ENCODE data around the gene IGHMBP2.

DNA sequence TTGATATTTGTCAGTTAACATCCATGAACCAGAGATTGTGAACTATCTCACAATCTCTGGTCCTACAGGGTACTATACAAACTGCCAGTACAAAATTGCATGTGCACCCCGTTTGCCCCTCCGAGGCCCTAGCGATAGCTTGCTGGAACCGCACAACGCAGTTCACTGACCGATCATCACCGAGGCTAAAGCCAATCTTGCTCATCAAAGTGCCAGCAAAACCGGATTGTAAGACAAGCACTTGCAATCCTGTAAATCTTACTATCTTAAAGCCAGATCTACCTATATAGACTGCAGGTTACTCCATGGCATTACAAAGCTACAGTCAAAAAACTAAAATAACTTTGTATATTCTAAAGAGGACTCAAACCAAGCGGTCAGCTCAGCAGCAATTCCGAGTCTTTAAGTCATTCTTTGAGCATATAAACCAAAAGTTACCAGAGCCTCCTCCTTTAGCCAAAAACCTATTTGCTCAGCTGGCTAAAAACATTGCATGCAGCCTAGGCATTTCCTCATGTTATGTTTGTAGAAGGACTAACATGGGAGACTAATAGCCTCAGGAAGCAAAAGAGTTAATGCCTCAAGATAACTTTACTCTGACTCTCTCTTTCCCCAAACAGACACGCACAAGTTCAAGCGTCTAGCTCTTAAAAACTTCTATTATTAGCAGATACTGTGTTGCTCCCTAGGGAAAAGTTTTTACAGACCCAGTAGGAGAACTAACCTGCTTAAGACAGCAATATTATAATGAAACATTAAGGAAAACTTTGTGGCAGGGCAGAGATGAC, 31.3 kb upstream of the IGHMBP2 start:
- TF ChIP-seq, protein P1, sequence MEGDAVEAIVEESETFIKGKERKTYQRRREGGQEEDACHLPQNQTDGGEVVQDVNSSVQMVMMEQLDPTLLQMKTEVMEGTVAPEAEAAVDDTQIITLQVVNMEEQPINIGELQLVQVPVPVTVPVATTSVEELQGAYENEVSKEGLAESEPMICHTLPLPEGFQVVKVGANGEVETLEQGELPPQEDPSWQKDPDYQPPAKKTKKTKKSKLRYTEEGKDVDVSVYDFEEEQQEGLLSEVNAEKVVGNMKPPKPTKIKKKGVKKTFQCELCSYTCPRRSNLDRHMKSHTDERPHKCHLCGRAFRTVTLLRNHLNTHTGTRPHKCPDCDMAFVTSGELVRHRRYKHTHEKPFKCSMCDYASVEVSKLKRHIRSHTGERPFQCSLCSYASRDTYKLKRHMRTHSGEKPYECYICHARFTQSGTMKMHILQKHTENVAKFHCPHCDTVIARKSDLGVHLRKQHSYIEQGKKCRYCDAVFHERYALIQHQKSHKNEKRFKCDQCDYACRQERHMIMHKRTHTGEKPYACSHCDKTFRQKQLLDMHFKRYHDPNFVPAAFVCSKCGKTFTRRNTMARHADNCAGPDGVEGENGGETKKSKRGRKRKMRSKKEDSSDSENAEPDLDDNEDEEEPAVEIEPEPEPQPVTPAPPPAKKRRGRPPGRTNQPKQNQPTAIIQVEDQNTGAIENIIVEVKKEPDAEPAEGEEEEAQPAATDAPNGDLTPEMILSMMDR (conservative IDR thresholded peaks at IDR 0.05; ENCODE audit: low read depth in 2 of 2), result no peak
- TF ChIP-seq EZH2 (IDR thresholded peaks at IDR 0.05; ENCODE audit: low read depth, unreplicated experiment), result no peak
- no peak for TF ChIP-seq POLR2AphosphoS5 (IDR thresholded peaks at IDR 0.05; ENCODE audit: low read depth)
- TF ChIP-seq EZH2phosphoT487 (IDR thresholded peaks at IDR 0.05; ENCODE audit: unreplicated experiment), result no peak
- no peak for TF ChIP-seq CREB1 (CRISPR knock-in tag; IDR thresholded peaks at IDR 0.05; ENCODE audit: low read depth)
- TF ChIP-seq JUNB (IDR thresholded peaks at IDR 0.05; ENCODE audit: unreplicated experiment), result no peak
- TF ChIP-seq, protein P2, sequence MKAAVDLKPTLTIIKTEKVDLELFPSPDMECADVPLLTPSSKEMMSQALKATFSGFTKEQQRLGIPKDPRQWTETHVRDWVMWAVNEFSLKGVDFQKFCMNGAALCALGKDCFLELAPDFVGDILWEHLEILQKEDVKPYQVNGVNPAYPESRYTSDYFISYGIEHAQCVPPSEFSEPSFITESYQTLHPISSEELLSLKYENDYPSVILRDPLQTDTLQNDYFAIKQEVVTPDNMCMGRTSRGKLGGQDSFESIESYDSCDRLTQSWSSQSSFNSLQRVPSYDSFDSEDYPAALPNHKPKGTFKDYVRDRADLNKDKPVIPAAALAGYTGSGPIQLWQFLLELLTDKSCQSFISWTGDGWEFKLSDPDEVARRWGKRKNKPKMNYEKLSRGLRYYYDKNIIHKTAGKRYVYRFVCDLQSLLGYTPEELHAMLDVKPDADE (IDR thresholded peaks at IDR 0.05), result no peak
- TF ChIP-seq, protein P3, sequence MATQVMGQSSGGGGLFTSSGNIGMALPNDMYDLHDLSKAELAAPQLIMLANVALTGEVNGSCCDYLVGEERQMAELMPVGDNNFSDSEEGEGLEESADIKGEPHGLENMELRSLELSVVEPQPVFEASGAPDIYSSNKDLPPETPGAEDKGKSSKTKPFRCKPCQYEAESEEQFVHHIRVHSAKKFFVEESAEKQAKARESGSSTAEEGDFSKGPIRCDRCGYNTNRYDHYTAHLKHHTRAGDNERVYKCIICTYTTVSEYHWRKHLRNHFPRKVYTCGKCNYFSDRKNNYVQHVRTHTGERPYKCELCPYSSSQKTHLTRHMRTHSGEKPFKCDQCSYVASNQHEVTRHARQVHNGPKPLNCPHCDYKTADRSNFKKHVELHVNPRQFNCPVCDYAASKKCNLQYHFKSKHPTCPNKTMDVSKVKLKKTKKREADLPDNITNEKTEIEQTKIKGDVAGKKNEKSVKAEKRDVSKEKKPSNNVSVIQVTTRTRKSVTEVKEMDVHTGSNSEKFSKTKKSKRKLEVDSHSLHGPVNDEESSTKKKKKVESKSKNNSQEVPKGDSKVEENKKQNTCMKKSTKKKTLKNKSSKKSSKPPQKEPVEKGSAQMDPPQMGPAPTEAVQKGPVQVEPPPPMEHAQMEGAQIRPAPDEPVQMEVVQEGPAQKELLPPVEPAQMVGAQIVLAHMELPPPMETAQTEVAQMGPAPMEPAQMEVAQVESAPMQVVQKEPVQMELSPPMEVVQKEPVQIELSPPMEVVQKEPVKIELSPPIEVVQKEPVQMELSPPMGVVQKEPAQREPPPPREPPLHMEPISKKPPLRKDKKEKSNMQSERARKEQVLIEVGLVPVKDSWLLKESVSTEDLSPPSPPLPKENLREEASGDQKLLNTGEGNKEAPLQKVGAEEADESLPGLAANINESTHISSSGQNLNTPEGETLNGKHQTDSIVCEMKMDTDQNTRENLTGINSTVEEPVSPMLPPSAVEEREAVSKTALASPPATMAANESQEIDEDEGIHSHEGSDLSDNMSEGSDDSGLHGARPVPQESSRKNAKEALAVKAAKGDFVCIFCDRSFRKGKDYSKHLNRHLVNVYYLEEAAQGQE (IDR thresholded peaks at IDR 0.05; ENCODE audit: unreplicated experiment), result no peak
